Smooth muscle cell of the brain vasculature (primary cell): ENCODE measurements around the gene HOXB3.
"Not testable (repeated sequence)": the region's sequence is repeated elsewhere in the genome, so short reads cannot be mapped to it uniquely, and the experiment has no call there.

Source experiments
- DNase-seq: peaks from one replicate; pipeline ENCODE4 v3.0.0-alpha.2; 2012; ENCODE audit warnings: low read depth, low spot score

The HOXB3 gene

DNA sequence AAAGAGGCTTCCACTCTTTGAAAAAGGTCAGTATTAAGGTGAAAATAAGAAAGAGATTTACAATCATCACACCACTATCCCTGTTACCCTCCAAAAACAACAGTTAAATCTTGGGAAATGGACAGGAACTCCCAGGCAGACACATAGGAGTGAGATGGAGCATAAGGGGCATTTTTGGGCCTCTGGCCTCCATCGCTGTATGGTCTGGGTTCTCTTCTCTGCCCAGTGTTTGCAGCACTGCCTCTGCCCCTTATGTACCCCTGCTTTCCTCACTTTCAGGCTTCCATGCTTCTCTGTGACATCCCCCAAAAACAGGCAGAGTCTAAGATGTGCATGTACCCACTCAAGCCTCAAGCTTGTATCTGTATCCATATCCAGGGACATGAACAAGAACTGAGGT is 44.5 kb downstream of the HOXB3 start:
- no peak for DNase-seq

DNA sequence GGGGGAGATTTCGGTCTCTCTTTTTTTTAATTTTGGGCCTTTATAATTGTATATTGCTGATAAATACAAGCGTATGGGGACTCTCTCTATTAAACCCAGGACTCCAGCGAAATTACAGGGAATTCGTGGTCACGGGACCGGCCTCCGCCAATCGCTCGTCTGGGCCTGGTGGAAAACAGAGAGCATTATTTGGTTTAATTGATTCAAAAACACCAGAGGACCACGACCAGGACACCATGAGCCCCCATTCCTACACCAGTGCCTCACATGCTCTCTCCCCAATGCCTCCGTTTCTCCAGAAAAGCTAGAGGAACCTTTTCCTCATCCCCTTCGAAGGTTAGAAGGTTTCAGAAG is 45.0 kb downstream of the HOXB3 start, which contains the start of gene HOXB2:
TSS of gene HOXB2 (minus strand) at position 88 of the 354 bp plus-strand sequence. CDS start 198 bp downstream, outside the sequence.
- no peak for DNase-seq

DNA sequence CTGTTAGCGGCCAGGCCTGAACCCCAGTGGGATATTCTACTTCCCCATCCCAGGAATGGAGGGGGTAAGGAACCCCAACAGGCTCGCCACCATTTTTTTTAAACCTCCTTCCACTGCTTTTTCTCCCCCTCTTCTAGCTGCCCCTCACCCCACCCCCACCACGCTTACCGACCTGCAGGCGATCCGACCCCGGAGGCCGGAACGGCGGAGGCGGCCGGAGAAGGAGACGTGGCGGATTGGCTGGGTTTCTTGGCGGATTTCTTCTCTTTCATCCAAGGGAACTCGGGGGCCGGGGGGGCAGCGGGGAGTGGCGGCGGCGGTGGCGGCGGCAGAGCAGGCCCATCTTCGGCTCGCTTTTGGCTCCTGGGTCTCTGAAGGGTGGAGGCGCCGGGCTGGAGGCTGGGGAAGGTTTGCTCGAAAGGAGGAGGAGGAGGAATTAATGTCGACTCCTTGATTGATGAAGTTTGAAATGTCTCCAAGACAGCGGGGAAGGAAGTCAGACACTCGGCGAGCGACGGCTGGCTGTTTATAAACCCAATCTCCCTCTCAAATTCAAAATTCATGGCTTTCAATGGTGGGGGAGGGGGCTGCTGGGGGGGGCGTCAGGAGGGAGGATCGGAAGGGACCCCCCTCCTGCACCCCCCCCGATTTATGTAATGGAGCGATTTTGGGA is 45.6 kb downstream of the HOXB3 start:
- no peak for DNase-seq

DNA sequence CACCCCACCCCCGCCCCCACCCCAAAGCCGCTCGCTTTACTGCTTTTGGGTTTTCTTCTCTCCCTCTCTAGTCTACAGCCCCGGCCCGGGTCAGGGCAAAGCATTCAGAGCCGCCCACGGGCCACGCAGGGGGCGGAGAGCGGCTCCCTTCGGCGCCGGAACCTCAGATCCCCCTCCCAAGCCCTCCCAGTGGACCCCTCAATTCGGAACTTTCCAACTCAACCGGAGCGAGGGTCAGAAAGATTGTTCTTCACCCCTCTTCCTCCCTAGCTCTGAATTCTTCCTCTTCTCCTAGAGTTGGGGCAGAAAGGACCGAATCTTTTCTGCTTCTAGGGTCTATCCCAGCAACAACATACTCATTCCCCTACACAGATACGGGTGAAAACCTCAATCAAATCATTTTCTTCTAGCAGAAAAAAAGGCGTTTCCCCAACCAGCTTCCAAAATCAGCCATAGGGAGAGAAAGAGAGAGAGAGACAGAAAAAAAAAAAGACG is 46.1 kb downstream of the HOXB3 start:
- DNase-seq: no peak

DNA sequence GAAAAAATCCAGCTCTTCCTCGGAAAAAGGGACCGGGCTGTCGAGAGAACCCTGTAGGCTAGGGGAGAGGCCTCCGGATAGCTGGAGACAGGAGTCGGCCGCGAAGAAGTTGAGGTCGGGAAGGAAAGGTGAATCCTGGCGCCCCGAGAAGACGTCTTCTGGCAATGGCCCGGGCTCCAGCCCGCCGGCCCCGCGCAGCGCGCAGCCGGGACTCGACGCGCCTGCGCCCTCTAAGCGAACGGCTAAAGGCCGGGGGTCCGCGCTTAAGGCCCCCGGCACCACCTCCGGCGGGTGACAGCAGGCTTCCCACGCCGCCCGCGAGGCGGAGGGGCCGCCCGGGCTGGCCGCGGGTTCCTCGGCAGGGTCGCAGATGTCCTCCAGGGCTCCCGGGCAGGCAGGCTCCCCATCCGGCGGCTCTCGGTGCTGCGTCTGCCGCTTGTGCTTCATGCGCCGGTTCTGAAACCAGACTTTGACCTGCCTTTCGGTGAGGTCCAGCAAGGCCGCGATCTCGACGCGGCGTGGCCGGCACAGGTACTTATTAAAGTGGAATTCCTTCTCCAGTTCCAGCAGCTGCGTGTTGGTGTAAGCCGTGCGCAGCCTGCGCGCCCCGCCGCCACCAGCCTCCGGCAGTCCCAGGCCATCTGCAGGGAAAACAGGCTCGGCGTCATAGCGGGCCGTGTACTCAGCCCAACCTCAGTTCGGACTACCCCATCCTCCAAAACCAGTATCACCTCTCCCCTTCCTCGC is 46.8 kb downstream of the HOXB3 start:
- DNase-seq: no peak

DNA sequence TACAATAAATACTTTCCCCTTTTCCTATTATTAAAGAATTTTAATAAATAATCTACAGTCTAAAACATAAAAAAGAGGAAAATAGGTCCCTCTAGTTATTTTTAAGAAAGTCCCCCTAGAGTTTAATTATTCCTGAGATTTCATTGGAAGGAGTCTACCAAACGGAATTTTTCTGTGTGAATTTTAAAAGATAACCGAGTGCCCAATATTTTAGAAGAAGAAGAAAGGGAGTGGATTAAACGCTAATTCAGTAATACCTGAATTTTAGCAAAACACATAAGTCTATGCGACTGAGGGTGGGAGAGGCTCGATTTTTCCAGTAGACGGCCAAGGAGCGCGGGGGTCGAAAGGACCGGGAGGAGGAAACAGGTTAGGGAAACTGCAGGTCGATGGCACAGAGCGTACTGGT is 47.3 kb downstream of the HOXB3 start:
- DNase-seq: no peak

DNA sequence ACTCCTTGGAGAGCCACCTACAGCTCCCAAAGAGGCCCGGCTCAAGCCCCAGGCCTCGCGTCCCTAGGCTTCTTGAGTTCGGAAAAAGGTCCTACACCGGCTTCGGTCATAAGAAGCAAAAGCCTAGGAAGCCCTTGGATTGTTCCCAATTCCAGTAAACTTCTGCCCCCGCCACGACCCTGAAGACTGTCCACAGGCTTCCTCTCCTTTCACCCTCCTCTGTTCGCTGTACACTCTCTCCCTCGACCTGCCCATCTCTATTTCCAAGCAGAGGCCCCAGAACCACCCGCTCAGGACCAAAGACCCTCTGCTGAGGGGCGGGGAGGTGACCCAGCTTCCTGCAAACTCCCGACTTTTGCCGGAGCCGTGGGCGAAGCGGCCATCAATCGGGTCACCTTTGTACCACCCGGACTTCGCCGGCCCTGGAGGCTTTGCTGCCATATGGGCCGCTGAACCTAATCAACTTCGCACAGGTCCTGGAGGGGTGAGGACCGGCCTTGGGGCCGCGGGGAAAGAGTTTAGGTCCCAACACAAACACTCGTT is 47.9 kb downstream of the HOXB3 start:
- no peak for DNase-seq

DNA sequence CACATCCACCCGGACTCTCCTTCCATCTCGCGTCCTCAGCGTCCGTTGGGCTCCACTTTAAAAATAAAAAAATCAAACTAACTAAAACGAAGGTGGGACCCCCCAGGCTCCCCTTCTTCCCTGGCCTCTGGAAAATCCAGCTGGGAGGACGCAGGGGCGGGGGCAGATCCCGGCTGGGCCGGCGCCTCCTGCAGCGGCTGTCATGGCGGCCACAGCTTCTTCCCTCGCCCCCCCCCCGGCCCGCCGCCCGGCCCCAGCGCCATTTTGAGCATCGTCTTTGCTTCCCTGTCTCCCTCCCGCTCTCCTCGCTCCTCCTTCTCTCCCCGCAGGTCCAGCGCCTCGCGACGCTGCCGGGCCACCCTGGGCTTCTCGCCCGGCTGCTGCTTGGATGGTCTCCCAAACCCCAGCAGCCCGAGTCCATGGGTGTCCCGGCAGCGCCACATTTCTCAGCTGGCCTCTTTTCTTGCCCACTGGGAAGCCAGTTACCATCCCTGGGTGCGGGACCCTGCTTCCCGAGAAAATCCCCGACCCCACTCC is 48.4 kb downstream of the HOXB3 start:
- no peak for DNase-seq

DNA sequence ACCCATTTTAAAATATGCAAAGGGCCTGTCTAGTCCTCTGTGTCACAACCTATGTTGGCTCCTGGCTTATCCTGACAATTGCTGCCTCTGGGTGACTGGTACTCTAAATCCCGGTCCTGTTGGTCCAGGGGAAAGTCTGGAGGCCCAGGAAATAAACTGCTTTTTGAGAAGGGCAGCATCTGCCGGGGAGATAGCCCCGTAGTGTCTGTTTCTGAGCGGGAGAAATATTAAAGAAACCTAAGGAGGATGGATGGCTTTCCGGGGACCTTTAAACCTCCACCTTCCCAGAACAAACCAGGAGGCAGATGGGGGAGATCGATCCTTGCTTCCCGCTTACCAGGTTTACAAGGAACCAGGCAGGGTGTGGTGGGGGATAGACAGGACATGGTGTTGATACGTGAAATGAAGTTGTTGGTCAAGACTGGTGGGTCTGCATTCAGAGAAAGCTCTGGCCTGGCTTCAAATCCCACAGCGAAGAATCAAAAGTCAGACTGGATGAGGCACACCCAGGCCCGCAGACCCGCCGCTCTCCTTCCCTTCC is 48.9 kb downstream of the HOXB3 start:
- no peak for DNase-seq

DNA sequence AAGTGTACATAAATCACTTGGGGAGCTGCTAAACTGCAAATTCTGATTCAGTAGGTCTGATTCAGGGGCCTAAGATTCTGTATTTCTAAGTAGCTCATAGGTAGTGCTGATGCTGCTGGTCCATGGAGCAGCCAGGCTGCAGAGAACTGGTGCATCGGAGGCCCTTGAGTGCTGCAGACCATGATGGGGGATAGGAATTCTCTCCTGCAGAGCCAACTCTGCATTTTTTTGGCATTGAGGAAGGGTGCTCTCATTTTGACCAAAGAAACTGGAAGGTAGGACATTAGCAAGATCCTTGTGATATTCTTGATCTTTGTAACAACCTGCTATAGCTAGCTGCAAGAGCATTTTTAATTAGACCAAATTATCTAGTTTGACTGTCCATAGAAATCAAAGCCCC is 49.8 kb downstream of the HOXB3 start:
- DNase-seq: no peak

DNA sequence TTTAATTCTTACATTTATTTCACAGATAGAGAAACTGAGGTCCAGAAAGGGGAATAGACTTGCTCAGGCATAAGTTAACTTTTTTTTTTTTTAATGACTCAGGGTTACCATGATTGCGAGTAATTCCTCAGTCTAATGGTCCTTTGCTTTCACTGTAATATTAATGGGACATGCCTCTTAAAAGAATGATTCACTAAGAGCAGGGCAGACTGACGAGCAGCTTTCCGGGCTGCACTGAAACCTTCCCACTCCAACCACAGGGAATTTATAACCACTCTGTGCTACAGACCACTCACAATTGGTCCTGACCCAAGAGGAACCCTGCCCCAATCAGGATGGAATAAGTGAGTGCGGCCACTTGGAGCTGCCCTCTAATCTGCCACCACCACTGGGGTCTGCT is 50.9 kb downstream of the HOXB3 start:
- no peak for DNase-seq

DNA sequence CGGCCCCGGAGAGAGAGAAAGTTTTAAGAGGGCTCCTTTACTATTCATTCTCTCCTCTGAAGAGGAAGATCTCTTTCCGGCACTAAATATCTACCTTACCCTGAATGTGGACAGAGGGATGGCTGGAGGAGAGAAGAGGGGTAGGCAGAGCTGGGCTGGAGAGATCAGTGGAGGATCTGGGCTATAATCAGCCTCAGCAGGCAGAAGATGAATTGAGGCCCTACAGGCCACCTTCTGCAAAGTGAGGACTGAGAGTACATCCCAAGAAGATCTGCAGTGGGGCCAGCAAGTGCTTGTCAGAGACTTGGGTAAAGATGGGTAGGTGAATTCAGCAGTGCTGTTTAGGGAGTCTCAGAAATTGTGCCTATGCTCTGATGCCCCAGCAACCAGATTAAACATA is 52.7 kb downstream of the HOXB3 start:
- DNase-seq: no peak

DNA sequence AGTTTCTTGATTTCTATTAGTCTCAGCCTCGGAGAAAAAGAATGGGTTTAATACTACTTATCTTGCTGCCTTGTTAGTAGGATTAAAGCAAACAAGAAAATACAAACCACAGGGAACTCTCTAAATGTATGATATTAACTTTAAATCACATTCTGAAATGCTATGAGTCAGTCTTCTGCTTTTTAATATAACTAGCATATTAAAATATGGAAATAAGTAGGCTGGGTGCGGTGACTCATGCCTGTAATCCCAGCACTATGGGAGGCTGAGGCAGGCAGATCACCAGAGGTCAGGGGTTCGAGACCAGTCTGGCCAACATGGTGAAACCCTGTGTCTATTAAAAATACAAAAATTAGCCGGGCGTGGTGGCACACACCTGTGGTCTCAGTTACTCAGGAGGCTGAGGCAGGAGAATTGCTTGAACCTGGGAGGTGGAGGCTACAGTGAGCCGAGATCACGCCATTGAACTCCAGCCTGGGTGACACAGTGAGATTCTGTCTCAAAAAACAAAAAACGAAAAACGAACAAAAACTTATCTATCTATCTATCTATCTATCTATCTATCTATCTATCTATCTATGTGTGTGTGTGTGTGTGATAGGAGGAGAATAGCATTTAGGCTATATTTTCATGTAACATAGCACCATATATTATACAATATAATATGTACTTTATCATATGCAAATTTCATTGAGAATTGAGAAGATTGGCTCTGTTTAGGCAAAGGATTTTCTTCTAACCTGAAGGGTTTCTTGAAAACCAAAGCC is 54.1 kb downstream of the HOXB3 start:
- DNase-seq: not testable (repeated sequence)

DNA sequence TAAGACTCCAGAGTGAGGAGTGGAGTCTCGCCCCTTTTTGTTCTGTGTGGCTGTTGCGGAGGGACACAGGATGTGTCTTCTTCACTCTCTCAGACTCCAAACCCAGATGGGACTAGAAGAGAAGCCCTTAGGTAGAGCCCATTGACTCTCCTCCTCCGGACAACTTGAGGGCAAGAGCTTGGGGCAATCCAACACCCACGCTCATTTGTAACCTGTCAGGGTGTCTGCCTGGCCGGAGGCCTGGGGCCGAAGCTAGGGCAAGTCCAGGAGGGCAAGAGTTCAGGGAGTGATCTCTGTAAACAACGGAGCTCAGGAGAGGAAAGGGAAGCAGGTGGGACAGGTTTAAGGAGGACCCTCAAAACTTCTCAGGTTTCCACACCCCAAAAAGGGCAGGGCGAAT is 57.8 kb downstream of the HOXB3 start:
- no peak for DNase-seq

DNA sequence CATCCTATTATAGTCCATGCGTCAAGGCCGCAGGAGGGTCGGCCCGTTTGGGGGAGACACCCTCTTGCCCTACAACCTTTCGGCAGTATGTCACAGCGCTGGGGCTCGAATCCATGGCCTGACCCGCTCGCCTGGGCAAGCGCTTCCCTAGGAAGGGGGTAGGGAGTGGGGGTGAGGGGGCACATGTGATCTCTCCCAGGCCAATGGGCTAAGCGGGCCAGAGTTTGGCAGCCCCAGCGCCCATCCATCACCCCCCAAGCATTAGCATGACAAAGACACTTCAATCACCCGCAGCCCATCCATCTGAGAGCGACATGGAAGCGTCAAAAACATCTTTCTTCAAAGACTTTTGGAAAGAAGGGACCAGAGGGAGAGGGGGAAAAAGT is 59.2 kb downstream of the HOXB3 start, which contains the start of gene HOXB1:
TSS of gene HOXB1 (minus strand) at position 125 of the 386 bp plus-strand sequence. CDS start at position 18, 107 bp downstream.
- DNase-seq: no peak

DNA sequence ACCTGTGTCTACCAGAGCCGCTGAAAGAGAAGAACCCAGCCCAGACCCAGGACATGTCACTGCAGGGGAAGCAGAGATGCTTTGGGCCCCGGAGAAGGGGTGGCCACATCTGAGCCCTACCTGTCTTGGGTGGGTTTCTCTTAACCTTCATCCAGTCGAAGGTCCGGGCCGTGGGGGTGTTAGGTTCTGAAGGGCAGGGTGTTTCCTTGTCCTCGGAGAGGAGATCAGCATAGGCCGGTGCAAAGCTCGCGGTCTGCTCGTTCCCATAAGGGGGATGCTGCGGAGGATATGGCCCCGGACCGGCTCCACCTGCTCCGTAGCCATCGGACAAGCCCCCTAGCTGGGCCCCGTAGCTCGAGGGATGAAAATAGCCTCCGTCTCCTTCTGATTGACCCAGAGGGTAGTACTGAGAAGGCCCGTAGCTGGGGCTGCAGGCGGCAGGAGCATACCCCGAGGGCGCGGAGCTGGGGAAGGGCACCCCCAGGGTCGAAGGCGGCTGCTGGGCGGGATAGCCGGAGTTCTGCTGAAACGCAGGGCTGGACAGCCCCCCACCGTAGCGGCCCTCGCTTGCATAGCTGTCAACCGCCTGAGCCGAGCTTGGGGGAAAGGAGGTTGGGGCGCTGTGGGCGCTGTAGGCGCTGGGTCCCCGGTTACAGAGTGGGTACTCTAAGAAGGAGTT is 59.7 kb downstream of the HOXB3 start:
- DNase-seq: no peak

DNA sequence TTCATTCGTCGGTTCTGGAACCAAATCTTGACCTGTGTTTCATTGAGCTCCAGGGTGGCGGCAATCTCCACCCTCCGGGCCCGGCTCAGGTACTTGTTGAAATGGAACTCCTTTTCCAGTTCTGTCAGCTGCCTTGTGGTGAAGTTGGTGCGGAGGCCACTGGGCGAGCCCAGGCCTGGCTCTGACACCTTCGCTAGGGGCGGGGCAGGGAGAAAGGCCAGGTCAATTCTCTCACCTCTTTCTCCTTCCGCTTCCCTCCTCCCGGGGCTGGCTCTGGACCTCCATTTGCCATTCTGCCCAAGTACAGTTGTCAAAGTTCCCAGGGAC is 60.4 kb downstream of the HOXB3 start:
- DNase-seq: no peak

DNA sequence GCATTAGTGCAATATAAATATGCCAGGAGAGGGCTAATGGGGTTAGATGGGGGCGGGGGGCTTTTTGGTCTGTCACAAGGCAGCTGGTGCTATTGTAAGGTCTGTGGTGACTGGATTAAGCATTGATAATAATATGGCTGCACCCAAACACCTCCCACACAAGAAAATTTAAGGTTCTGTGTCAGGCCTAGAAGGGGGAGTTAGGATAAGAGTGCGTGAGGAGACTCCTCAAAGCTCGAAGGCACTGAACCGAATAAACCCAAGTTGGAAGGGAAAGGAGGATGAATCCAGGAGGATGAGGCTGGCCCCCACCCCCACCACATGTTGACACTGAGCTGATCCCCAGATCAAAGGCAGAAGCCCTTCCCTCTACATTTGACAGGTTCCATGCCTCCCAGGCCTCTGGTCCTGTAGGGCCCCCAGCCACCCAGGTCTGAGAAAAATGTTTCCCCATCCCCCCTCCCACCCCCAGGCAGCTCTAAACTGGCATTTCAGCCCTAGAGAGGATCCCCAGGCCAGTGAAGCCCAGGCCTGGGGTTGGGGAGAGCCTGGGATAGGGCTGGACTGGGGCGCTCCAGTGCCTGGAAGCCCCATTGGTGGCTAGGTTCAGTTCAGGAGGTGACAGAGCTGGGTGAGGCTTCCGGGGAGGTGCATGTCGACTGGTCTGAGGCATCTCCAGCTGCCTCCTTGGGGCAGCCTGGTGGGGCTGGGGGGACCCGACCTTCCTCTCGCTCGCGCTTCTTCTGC is 60.9 kb downstream of the HOXB3 start:
- DNase-seq: no peak

DNA sequence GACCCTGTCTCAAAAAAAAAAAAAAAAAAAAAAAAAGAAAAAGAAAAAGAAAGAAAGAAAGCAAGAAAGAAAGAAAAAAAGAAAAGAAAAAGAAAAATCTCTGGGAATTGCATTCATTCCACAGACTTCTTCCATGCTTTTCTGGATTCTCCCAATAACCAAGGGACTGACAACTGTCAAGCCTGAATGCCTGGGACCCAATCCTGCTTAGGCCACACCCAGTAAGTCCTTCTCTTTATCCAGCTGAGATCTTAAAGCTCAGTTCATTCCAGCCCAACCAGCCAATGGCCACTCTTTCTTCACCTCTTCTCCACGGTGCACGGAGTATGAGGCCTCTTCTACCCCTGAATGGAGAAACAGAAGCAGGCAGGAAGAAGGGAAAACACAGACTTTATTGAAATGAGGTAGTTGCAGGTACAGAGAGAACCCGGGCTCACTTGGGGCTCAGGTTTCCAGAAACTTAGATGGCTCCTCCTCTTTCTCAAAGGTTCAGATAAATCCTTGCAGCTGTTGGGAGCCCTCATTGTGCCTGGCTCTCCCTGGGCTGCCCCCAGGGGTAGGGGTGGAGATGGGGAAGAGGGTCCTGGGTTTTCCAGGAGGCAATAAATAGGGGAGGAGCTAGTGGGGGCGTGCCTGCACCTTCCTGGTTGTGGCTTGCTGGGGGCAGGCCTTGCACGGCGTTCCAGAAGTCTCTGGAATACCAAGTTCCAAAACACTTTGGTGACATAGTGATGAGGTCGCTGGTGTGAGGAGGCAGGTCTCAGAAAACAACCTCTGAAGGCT is 61.7 kb downstream of the HOXB3 start:
- no peak for DNase-seq

DNA sequence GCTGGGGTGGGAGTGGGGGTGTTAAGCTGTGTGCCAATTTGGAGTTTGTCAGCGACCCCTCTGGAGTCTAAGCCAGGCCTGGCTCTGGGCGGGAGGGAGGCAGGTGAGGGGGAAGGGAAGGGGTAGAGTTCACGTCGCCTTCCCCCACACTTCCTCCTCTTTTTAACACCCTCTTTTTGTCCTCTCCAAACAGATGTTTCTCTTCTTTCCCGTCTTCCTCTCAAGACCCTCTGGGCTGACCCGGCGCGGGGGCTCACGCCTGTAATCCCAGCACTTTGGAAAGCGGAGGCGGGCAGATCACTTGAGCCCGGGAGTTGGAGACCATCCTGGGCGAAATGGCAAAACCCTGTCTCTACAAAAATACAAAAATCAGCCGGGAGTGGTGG is 62.5 kb downstream of the HOXB3 start:
- no peak for DNase-seq
